ENCODE results near the gene PCIF1.
A peak's percentile ranks its signal among the peaks of the same experiment; 100 is the strongest.
"Not testable (repeated sequence)": the region's sequence is repeated elsewhere in the genome, so short reads cannot be mapped to it uniquely, and the experiment has no call there.

The PCIF1 gene

DNA sequence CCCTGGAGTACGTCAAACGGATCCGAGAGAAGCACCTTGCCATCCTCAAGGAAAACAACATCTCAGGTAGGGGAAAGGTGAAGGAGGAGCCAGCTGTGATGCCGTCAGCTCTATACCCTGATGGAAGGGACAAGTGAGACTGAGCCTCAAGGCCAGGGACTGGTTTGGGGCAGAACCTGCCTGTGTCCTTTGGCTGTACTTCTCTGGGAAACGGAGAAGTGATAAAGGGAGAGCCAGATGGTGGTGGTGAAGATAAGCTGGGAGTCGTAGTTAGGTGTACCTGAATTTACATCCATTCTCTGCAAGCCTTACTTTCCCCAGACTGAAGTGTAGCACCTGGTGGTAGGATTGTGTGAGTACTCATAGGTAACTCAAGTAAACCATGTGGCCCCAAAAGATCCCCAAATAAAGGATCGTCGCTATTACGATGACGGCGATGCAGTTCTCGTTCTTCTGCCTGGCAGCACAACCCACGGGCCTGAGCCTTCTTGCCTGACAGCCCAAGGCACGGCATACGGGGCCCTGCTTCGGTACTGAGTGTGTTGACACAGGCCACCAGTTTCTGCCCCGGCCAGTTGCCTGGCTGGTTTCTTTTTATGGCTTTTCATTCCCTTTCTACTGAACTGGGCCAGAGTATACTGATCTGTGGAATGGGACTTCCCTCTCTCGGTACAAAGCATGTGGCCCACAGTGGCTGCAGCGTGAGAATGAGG is 10.6 kb downstream of the PCIF1 start:
- H3K27ac ChIP-seq, result peak overlapping the region; percentile 40
- no peak for DNase-seq (ENCODE audit: low read depth, low spot score)

DNA sequence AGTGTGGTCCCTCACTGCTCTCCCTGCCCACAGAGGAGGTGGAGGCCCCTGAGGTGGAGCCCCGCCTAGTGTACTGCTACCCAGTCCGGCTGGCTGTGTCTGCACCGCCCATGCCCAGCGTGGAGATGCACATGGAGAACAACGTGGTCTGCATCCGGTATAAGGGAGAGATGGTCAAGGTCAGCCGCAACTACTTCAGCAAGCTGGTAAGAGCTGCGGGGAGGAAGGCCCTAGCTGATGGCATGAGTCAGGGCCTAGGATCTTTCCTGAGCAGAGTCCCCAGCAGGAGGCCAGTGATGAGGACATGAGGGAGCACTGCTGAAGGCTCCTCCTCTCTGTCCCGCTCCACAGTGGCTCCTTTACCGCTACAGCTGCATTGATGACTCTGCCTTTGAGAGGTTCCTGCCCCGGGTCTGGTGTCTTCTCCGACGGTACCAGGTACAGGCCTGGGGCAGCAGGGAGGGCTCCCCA is 11.2 kb downstream of the PCIF1 start:
- DNase-seq (ENCODE audit: low read depth, low spot score), result no peak
- H3K27ac ChIP-seq, result no peak overlapping the region

DNA sequence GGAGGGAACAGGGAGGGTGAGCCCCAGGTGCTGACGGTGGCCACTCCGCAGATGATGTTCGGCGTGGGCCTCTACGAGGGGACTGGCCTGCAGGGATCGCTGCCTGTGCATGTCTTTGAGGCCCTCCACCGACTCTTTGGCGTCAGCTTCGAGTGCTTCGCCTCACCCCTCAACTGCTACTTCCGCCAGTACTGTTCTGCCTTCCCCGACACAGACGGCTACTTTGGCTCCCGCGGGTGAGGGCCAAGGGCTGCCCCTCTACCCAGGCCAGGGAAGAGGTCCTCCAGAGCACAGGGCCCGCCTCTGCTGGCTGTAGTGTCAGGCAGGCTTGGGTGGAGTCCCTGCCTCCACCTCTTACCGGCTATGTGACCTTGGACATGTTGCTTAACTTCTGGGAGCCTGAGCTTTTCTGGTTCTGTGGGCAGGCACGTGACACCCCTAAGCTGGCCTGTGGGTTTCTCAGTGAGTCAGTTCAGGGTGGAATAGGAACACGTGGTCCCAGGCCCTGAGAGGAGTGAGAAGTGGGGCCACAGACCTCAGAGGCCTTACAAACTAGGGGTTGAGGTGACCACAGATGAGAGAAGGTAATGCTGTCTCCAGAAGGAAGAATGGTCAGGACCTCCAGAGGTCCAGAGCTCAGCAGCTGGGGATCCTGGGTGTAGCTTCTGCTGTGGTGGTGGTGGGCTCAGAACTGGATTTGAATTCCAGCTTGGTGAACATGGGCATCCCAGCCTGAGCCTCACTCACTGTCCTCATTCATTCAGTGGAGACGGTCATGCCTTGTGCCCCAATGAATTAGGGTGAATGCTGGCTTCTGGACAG is 11.9 kb downstream of the PCIF1 start:
- no peak for DNase-seq (ENCODE audit: low read depth, low spot score)
- no peak overlapping the region for H3K27ac ChIP-seq

DNA sequence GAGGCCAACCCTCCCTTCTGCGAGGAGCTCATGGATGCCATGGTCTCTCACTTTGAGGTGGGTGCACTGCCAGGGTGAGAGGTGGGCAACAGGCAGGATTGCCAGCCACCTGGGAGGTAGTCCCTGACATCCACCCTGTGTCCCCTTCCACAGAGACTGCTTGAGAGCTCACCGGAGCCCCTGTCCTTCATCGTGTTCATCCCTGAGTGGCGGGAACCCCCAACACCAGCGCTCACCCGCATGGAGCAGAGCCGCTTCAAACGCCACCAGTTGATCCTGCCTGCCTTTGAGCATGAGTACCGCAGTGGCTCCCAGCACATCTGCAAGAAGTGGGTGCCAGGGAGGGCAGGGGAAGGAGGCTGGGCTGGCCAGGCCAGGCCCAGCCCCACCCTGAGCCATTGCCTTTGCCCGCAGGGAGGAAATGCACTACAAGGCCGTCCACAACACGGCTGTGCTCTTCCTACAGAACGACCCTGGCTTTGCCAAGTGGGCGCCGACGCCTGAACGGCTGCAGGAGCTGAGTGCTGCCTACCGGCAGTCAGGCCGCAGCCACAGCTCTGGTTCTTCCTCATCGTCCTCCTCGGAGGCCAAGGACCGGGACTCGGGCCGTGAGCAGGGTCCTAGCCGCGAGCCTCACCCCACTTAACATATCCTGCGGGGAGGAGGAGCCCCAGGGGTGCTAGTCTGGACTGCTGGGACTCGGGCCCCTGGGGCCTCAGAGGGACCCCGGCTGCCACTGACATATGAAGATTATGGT is 12.8 kb downstream of the PCIF1 start:
- no peak overlapping the region for H3K27ac ChIP-seq
- DNase-seq (ENCODE audit: low read depth, low spot score), result no peak

DNA sequence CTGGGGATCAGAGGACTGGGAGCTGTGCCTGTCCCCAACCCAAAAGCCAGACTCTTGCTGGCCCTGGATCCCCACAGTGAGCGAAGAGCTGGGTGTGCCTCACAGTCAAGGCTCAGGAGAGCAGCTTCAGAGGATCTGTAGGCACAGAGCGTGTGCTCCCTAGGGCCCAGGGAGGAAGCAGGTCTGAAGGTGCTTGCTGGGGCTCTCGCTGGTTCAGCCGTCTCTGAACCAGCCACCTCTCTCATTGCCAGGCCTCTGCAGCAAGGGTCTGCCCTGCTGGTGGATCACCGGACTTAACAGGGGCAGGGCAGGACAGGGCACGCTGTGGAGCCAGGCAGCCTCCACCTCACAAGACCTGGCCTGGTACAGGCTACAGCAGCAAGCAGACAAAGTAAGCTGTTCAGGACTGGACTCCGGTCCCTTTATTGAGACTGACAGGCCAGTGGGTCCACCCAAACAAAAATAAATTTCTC is 13.8 kb downstream of the PCIF1 start:
- H3K27ac ChIP-seq, result no peak overlapping the region
- no peak for DNase-seq (ENCODE audit: low read depth, low spot score)

DNA sequence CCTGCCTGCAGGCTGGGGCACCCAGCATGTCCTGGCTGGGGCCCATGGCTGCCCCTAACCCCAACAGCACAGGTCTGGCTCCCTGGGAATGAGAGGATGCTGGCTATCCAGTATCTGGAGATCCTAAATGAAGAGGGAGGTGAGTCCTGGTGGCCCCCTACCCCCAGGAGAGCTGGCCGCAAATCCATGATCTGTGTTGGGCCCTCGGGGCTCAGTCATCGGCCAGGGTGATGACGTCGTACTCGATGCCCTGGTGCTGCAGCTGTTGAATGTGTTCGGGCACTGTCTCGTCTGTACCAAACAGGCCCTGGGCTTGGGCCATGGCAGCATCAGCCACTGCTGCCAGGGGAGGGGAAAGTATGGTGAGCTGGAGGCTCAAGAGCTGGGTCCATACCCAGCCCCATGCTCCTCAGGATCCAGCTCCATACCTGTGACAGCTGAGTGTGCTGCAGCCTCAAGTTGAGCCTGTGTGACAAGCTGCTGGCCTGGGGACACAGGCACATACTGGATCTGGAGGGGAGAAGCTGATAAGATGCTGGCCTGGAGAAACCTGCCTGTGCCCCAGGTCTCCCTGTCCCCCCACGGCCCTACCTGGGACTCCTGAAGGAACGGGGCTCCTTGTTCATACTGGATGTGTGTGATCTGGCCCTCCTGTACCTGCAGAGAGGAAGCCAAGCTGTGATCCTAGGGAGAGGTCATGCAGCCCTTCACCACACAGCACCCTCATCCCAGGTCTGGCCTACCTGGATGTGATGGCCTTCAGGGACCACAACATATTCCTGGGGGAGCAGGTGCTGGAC is 14.5 kb downstream of the PCIF1 start:
- no peak overlapping the region for H3K27ac ChIP-seq
- no peak for DNase-seq (ENCODE audit: low read depth, low spot score)

DNA sequence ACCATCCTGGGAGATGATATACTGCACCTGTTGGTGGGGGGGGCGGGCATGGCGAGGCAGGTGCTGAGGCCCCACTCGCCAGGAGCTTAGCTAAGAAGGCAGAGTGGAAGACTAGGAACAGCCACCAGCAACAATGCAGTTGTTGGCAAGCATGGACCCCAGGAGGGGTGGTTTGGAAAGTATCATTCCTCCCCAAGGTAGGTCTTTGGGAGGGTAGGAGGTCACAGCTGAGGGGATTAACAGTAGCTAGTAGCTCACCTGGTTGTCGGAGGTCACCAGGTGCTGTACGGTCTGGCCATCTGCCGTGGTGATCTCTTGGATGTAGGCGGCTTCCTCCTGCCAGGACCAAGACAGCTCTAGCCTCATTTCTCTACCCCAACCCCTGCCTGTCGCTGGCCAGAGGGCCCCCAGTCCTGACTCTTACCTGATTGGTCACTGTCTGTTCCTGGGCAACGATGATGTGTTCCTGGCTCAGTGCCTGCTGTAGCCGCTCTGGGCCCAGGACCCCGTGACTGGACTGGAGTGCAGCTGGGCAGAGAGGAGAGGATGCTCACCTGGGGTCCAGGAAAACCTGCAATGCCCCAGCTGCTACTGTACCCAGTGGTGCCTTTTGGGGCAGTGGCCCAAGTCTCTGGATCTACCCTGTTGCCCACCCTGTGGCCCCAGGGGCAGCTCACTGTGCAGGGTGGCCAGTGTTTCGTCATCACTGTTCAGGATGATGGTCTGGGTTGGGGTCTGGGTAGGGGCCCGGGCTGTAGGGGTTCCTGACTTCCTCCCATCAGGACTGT is 15.3 kb downstream of the PCIF1 start:
- no peak overlapping the region for H3K27ac ChIP-seq
- no peak for DNase-seq (ENCODE audit: low read depth, low spot score)

DNA sequence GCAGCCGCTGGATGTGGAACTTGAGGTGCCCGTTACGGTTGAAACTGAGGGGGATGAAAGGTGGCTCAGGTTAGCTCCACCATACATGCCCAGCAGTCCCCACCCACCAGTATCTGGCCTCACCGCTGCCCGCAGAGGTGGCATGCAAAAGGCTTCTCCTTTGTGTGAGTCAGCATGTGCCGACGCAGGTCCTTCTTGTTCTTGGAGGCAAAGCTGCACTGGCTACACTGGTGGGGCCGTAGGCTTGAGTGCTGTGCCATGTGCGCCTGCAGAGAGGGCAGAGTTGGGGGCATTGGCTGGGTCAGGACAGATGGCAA is 15.8 kb downstream of the PCIF1 start:
- no peak overlapping the region for H3K27ac ChIP-seq
- no peak for DNase-seq (ENCODE audit: low read depth, low spot score)

DNA sequence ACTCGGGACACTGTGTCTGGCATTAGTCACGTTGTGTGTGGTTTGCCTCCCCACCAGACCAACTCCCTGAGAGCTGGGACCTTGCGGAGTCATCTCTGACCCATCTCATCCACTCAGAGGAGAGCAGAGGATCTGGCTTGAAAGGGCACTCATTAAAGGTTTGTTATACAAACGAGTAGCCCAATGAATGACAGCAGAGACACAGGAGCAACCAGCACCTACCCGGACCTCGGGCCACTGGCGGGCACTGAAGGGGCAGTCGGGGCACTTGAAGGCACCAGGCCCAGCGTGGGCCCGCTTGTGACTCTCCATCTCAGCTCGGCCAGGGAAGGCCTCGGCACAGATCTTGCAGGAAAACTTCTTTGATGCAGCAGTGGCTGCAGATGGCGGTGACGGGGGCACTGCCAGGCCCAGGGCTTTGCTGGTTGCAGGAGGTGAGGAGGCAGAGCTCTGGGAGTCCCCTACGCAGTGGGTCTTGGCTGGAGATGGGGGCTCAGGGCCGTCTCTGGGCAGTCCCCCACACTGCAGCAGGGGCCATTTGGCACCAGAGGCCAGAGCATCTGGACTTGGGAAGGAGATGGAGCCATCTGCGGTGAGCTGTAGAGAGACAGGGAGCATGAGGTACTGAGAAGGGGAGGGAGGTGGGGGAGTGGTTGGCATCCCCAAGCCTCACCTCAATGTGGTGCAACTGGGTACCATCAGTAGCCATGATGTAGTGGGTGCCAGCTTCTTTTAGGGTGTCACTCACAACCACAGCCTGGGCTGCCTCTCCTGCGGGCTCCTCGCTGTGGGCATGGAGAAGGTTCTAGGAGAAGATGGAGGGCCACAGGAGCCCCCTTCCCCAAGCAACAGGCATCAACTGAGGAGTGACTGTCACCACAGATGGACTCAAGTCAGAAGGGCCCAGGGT is 17.7 kb downstream of the PCIF1 start:
- H3K27ac ChIP-seq, result no peak overlapping the region
- DNase-seq (ENCODE audit: low read depth, low spot score), result no peak

DNA sequence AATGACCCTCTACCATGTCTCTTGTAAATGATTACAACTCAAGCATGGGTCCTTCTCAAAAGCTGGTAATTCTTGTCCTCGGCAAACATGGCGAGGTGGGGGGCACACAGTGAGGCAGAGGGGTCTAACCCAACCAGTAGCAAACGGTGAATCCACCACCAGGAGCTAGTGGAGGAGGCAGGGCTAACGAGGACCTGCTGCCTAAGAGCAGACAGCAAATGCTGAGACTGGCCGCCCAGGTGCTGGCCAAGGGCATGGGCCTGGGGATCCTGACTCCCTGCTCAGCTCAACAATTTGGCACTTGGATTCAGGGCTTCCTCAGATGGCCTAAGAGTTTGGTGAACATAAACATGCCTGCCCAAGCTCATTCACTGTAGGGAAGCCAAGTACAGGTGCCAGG is 18.4 kb downstream of the PCIF1 start:
- H3K27ac ChIP-seq, result no peak overlapping the region
- no peak for DNase-seq (ENCODE audit: low read depth, low spot score)

DNA sequence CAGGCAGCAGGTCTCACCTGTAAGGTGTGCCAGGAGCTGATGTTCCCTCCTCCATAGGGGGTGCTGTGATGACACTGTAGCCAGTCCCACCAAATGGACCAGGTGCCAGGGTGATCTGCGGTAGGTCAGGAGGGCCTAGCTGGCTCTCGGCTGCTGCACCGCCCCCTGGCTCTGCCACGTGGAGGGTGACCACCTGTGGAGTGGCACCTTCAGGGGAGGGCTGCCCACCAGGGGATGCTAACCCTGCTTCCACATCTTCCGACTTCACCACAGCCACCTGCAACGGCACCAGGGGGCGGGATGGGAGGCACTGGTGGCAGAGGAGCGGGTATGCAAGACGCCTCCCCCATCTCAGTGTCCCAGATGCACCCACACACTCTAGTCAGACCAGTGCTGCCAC is 19.2 kb downstream of the PCIF1 start:
- no peak overlapping the region for H3K27ac ChIP-seq
- DNase-seq (ENCODE audit: low read depth, low spot score), result no peak

DNA sequence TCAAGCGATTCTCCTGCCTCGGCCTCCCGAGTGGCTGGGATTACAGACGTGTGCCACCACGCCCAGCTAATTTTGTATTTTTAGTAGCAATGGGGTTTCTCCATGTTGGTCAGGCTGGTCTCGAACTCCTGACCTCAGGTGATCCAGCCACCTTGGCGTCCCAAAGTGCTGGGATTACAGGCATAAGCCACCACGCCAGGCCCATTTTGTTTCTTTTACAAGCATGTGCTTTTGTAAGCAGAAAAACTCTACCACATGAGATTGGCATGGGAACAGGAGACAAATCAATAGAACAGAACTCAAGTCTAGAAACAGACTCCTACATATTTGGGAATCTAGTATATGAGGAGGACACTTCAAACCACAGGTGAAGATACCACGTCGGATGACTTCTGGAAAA is 21.8 kb downstream of the PCIF1 start:
- H3K27ac ChIP-seq; DNase-seq (ENCODE audit: low read depth, low spot score): not testable (repeated sequence)

DNA sequence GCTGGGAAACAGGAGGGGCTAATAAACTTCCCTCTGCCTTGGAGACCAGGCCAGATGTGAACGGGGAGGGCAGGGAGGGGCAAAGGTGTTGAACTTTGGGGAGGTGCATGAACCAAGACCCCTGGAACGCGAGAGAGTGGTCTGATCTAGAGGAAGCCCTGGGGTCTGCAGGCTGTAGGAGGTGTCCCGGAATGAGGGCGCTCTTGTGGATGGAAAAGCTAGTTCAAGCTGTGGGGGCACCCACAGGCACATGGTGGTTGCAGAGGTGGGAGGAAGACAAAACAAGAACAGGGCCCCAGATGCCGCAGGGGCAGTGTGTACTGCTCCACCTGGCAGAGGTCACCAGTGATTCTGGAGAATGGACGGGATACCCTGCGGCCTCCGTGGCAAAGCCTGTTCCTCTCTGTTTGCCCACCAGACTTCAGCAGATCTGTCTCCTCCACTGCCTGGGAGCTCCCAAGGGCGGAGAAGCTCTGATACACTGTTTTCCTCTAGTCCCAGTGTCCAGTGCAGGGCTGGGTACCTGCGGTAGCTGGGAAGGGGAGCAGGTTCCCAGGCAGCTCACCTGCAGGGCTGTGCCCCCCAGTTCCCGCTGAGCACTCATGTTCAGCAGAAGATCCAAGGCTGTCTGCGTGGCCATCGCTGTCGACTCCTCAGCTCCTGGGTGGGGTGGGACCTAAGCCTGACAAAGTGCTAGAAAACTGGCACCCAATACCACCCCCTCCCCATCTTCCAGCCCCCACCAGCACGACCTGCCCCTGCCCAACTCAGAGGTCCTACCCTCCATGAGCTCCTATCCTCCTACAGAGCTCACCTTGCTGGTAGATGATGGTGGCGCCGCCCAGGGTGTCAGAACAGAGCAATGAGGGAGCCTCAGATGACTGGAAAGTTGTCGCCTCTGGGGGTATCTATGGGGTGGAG is 22.8 kb downstream of the PCIF1 start:
- no peak overlapping the region for H3K27ac ChIP-seq
- no peak for DNase-seq (ENCODE audit: low read depth, low spot score)

DNA sequence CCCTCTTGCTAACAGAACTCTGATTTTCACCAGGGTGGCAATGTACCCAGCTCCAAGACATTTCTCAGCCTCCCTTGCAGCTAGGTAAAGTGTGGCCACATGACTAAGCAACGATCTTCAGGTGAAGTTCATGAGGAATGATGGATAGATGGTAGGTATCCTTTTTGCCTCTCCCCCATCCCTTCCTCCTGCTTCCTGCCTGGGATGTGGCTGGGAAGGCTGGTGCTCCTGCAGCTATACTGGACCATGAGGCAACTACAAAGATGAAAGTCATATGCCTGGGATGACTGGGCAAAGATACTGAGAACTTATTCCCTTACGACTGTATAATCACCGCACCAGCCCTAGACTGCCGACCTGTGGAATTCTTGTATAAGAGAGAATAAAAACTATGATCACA is 24.1 kb downstream of the PCIF1 start:
- no peak for DNase-seq (ENCODE audit: low read depth, low spot score)
- H3K27ac ChIP-seq, result no peak overlapping the region

DNA sequence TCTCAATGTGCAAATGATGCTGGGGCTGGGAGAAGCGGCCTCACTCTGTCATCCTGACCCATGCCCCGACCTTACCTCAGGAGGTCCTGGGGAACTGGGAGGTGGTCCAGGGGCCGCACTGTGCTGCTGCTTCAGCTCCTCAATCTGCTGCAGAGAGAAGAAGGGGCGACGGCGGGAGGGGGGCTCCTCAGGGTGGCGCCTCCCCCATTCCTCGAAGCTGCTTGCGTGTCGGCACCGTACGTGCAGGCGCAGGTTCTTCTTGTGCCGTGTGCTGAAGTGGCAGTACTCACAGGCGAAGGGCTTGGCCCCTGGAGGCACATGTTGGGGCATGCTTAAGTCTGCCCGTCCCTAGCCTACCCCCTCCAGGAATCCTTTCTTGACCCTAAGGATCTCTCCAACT is 24.6 kb downstream of the PCIF1 start:
- no peak for DNase-seq (ENCODE audit: low read depth, low spot score)
- H3K27ac ChIP-seq, result no peak overlapping the region

DNA sequence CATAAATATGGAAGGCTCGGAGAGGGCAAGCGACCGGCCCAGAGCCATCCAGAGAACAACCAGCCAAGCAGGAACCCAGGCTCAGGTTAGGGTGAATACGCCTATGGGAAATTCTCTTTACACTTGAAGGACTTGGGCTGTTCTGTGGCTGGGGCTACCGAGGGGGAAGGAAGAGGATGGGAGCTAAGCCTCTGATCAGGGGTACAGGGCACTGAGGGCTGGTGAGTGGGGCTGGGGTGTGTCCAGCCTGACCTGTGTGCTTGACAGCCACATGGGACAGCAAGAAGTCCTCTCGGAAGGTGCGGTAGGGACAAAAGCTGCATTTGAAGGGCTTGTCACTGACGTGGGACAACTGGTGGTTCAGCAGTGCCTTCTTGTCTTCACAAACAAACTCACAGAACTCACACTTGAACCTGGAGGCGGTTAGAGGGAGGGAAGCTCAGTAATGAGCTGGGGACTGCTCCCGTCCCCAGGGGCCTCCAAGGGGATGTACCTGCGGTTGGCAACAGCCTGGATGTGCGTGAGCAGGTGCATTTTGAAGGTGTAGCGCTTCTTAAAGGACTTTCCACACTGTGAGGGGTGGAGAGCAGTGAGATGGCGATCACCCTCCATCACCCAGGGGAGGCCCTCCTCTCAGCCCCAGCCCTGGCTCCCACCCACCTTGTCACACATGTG is 25.6 kb downstream of the PCIF1 start:
- DNase-seq (ENCODE audit: low read depth, low spot score), result no peak
- H3K27ac ChIP-seq, result no peak overlapping the region

Data from epithelial cell of prostate (primary cell).